Germinal center (tissue), 1 donor: ENCODE data around the gene ZNF674.
"Not testable (repeated sequence)": the region's sequence is repeated elsewhere in the genome, so short reads cannot be mapped to it uniquely, and the experiment has no call there.

Source experiments
- DNase-seq: peaks from one replicate; pipeline ENCODE4 v3.0.0; 2012; ENCODE audit warnings: mixed read lengths, low spot score

The ZNF674 gene

DNA sequence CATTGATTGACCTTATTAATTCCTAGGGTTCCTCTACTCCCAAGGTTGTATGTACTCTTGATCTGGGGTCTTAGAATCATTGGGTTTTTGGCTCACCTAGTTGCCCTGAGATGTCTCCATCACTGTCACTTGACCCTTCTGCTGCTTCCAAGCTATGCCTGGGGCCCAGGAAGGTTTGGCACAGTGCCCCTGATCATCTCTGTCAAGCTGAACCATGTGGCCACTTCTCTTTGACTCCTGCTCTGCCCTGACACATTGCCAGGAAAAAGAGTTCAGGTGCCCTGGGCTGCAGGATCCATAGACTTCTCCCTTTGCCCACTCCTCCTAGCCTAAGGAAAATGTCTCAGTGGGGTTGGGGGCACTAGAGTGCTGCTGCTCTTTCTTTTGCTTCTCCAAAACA, 24.4 kb upstream of the ZNF674 start:
- no peak for DNase-seq

DNA sequence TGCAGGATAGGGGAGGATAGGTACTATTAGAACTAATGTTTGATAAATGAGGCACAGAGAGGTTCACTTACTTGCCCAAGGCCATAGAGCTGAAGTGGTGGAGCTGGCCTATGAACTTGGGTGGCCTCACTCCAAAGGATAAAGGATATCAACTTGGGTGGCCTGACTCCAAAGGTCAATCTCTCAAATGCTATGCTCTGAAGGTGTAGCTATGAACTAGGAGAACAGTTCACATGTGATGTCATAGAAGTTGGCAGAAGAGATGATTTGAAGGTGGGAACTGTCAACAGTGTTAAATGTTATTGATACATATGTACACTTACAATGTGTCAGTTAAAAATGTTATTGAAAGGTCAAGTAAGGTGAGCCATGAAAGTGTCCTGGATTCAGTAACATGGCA, 22.2 kb upstream of the ZNF674 start:
- no peak for DNase-seq

DNA sequence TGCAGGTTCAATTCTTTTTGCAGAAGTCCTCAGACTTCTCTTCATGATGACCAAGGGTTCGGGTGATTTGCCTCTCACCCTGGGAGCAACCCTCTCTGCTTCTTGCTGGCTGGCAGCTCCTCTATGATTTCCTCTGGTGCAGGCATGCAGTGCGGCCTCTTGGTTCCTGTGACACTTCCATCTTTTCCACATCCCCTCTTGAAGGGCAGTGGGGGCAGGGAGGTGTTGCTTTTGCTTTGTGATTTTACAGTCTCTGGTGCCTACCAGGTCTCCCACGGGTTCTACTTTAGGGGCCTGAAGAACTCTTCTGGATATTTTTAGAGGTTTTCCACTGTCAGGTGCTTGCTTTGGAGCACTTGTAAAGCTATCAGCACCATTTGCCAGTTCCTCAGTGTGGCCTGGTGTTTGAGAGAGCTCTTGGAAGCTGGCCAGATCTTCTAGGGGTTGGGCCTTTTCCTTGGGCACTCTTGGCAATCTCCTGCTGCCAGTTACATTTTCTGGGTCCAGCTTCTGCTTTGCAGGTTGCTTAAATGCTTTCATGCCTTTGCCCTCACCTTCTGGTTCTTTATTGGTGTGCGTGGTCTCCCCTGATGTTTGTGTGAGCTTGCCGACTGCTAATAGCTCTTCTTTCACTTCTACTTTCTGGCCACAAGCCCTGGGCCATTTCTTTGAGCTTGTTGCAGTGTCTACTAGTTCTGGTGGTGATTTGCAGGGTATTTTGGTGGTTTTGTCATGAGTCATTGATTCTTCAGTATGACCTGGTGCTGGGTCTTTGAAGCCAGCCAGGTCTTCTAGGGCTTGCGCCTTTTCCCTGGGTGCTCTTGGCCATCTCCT, 16.8 kb upstream of the ZNF674 start:
- peak; percentile 34 for DNase-seq

DNA sequence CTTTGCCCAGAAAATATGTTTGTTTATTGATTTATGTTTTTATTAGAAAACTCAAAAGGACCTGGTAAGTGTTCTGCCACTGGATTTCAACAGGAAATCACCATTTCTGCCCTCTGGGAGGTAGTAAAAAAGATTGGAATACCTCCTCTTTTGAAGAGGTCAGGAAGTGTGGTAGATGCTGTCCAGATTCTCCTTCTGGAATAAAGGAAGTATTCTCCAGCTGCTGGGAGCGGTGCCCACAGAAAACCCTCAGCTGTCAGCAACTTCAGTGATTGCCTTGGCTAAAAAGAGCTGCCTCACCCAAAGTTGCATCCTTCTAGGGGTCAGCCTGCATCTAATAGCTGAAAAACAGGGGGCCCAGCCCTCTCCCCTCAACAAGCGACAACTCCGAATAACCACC, 13.8 kb upstream of the ZNF674 start:
- no peak for DNase-seq

DNA sequence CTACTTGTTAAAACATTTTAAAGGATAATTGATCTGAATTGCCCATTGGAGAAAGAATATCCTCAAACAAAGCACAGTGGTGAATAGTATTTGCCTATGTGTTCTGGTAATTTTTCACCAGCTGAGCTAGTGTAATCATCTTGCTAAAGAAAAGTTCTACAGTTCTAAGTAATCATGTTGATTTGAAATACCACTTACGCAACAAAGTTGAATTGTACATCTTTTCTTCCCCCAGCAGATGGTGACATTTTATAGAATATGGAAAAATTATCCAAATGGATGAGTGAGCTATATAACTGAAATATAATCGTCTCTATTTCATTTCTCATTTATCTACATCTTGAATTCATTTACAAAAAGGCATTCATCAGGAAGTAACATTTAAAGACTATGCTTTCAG, 9.7 kb upstream of the ZNF674 start:
- DNase-seq = no peak

DNA sequence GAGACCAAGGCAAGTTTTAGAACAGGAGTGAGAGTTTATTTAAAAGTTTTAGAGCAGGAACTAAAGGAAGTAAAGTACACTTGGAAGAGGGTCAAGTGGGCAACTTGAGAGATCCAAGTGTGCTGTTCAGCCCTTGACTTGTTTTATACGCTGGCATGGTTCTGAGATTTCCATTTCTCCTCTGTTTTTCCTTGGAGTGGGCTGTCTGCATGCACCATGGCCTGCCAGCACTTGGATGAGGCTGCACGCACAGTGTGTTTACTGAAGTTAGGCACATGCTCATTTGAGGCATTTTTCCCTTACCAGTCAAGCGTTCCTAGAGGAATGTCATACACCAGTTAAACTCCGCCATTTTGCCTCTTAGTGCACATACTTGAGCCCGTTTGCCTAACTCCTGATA, 8.7 kb upstream of the ZNF674 start:
- no peak for DNase-seq

DNA sequence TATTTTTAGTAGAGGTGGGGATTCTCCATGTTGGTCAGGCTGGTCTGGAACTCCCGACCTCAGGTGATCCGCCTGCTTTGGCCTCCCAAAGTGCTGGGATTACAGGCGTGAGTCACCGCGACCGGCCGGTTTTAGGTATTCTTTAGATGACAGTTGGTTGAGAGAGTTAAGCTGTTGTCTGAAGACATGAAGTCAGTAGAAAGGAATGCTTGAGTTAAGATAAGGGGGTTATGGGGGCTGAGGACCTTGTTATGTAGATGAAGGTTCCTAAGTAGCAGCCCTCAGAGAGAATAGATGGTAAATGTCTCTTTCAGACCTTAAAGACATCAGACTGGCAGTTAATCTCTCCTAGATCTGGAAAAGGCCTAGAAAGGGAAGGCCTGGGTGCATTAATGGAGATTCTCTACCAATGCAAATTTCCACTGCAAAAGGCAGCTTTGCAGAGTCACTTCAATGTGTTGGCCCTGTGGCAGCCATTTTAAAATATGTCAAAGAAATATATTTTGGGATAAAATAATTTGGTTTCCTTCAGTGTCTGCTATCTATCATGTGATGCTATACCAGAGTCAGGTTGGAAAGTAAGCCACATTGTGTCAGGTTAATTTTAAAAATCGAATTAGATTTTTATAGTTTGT, 6.4 kb upstream of the ZNF674 start:
- no peak for DNase-seq

DNA sequence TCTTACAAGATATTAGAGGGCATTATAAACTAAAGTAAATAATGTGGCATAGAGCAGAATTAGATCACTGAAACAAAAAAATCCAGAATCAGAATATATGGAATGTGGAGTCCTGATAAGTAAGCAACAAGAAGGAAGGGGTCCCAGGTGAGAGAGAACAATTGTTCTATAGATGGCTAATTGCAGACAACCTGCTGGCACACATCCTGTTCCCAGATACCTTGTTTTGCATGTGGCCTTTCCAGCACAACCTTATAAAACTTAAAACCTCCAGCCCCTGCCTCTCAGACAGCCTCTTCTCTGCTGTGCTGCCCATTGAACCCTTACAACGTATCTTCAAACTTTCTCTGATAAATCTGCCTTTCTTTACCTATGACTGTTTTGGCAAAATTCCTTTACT, 4.7 kb upstream of the ZNF674 start:
- DNase-seq = no peak

DNA sequence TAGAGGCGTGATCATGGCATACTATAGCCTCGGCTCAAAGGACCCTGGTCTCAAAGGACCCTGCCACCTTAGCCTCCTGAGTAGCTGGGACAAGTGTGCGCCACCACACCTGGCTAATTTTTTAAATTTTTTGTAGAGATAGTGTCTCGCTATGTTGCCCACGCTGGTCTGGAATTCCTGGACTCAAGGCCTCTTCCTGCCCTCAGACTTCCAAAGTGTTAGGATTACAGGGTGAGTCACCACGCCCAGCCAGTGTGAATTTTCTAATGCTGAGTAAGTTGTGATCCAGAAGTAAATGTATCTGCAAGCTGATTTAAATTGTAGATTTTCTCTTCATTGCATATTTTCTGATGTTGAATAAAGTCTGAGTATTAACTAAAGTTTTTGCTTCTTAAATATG, 2.6 kb upstream of the ZNF674 start:
- DNase-seq = no peak

DNA sequence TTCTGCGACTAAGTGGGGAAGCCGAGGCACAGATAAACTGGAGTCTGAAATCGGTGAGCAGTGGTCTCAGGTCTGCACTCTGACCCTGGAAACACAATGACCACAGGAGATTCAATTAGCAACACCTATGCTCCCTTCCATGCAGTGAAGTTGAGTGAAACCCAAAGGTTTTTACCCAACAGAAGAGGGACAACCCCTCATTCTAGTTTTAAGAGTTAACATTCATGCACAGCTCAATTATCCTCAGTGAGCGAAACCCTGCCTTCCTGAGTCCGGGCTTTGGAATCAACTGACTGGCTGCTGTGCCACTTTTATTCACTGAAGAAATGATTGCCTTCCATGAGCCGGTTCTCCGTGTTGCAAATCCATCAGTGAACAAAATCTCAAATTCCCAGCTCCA, 694 bp downstream of the ZNF674 start:
- not testable (repeated sequence) for DNase-seq

DNA sequence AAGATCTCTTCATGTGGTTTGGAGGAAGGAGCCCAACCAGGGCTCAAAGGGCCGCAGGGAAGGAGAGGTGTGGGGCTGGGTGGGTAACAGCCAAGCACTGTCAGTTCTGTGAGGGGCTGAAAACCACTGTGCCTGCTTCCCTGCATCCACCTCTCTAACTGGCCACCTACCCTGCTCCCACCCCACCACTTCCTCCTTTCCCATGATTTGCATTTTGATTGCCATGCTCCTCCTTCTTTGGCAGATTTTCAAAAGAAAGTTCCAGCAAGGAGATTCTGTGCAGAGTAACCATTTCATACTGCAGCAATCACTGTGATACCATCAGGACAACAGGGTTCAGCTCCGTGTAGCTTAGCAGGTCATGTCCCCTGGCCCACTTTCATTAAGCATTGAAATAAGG, 1.8 kb downstream of the ZNF674 start:
- no peak for DNase-seq

DNA sequence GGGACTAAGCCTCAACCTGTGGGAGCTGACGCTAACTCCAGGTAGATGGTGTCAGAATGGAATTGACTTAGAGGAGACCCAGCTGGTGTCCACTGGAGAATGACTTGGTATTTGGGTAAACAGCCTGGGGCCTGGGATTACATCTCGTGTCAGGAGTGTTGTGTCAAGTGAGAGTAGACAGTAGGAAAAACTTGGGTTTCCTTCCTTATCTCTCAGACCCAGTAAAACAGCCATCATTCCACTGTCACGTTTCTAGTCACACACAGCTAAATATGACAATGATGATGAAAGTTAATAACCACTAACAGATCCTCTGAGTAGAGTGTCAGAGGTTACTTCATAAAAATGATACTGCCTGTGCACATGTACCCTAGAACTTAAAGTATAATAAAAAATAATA, 13.8 kb downstream of the ZNF674 start:
- no peak for DNase-seq

DNA sequence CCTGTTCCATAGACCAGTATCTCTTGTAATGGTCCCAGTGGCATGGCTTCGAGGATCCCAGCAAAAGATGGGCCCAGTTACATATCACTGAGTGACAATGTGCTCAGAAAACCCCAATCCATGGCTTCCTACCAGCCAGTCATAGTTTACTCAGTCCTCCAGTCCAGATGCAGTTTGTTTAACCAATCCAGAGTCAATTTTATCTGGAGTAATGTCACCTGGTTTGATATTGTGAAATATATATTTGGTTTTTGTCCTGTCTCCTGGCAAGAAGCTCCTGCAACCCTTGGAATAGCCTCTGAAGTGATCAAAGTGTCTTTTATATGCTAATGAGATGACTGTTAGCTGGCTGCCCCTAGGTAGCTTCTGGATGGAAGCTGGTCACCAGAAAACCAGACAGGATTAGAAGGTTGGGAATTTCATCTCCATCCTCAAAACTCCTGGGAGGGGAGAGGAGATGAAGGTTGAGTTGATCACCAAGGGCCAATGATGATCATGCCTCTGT, 14.8 kb downstream of the ZNF674 start:
- not testable (repeated sequence) for DNase-seq

DNA sequence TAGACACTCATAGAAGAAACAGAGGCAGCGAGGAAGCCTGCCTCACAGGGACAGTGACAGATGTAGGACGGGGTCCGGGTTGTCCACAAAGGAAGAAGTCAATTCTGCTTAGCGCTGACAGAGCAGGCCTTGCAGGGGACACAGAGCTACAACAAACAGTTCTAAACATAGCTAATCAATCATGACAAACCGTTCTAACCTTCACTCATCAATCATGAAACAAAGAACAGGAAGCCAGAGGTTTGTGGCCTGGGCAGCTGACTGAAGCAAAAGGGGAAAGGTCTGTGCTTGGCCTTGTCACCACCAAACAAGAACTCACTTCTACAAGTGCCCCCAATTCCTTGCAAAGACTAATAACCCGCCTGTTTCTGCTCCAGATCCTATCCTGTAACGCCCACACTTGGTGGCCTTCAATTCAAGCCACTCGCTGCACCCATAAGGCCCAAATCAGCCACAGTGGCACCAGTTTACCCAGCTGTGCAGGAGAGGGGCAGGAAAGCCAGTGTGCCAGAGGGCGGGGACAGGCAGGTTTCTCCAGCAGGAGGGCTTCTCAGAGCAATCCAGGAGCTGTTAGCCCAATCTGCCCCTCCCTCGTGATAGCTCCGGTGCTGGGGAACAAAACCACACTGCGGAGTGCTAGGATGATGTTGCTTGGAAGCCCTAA, 15.3 kb downstream of the ZNF674 start:
- DNase-seq = not testable (repeated sequence)

DNA sequence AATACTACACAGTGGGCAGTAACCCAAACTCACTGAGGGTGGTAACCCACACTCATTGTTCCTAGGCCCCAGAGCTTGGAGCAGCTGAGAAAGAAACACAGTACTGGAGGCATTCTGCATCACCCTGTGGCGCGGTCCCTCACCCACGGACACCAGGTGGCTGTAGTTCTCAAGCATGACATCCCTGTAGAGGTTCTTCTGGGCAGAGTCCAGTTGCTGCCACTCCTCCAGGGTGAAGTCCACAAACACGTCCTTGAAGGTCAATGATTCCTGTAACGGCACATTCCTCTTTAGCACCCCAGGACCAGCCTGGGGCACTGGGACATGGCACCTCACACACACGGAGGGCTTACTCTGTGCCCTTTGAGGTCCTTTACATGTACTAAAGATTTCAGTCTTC, 16.6 kb downstream of the ZNF674 start:
- not testable (repeated sequence) for DNase-seq

DNA sequence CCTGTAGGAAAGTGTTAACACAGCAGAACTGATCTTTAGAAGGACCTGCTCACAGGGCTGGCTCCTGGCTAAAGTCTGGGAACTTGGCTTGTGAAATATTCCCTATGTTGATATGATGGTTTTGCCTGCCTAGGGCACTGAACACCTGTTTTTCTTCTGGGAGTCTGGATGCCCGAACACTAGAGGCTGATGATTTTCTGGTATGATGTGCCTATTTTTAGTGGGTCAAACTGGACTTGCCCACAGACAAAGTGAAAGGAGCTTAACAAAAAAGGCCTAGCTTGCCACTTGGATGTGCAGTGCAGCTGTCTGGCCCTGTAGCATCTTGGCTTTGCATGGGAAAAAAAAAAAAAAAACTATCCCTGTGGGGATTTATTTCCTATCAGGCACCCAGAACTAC, 39.1 kb downstream of the ZNF674 start:
- no peak for DNase-seq

DNA sequence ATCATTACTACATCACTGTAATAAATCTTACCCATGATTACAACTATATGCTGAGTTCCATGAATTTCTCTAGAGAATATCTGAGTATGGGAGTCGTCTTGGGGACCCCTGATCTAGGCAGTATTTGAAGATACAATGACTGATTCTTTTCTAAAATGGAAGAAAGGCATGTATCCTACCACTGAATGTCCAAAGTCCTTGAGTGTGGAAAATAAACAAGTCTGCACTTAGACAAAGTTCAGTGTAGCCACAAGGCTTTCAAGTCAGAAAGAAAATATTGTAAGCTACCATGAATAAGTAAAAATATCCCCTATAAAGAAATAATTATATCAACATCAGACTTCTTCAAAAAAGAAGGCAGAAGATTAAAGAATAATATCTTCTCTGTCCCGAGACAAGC, 42.4 kb downstream of the ZNF674 start:
- no peak for DNase-seq

DNA sequence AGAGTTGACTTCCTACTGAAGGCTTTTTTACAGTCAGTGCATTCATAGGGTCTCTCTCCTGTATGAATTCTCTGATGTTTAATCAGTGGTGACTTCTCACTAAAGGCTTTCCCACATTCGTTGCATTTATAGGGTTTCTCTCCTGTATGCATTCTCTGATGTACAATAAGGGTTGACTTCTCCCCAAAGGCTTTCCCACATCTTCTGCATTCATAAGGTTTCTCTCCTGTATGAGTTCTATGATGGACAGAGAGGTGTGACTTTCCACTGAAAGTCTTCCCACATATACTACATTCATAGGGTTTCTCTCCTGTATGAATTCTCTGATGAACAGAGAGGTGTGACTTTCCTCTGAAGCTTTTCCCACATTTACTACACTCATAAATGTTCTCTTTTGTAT, 45.2 kb downstream of the ZNF674 start:
- DNase-seq = no peak

DNA sequence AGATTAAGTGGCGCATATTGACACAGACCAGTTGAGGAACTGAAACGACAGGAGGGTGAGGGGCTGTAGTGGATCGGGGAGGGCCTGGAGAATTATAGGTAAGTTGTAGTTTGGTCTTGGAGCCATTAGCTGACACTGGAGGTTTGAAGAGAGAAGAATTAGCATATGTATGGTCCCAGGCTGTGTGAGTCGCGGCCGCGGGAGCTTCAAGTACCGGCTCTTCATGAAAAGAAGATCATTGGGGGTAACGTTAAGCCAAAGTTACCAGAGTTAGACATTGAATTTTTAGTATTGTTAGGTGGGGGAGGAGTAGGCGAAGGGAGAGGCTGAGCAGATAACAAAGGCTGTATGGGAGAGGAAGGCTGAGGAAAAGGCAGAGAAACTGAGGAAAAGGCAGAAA, 56.5 kb downstream of the ZNF674 start:
- DNase-seq = no peak

DNA sequence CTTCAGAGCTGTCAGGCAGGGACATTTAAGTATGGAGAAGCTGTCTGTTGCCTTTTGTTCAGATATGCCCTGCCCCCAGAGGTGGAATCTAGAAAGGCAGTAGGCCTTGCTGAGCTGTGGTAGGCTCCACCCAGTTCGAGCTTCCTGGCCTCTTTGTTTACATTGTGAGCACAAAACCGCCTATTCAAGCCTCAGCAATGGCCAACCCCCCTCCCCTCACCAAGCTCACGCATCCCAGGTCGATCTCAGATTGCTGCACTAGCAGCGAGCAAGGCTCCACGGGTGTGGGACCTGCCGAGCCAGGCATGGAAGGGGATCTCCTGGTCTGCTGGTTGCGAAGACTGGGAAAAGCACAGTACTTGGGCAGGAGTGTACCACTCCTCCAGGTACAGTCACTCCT, 59.3 kb downstream of the ZNF674 start:
- DNase-seq = no peak

DNA sequence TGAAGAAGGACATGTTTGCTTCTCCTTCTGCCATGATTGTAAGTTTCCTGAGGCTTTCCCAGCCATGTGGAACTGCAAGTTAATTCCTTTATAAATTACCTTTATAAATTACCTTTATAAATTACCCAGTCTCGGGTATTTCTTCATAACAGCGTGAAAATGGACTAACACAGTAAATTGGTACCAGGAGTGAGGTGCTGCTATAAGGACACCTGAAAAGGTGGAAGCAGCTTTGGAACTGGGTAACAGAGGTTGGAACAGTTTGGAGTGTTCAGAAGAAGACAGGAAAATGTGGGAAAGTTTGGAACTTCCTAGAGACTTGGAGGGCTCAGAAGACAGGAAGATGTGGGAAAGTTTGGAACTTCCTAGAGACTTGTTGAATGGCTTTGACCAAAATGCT, 66.6 kb downstream of the ZNF674 start:
- not testable (repeated sequence) for DNase-seq

DNA sequence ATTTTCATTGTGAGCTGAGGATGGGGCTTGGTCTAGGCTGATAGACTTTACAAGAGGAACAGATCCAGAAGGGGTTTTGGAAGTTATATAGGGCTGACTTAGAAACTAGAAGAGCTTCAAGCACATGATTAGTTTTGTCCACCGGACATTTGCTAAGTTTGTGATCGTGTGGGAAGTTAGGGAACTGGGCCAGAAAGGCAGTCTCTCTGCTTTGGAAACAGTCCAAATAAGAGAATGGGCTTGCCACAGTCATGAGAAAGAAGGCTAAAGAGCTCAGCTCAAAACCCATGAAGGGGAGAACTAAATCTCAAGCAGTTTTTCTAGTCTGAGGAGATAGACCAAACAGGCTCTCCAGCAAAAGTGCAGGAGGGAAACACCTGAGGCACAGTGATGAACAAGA, 67.8 kb downstream of the ZNF674 start:
- no peak for DNase-seq

DNA sequence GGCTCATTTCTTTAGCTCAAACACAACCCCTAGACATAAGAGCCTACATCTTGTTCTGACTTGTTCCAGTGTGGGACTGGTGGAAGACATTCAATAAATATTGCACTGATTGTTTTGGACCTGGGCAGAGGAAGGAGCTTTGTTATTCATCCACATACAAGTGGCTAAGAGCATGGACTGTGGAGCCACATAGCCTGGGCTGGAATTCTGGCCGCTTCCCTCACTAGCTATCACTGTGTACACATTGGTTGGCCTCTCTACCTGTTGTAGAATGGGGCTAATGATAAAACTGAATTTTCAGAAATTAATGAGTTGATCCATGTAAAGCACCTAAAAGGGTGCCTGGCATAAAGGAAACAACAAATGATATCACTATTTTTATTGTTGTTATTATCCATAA, 80.0 kb downstream of the ZNF674 start:
- DNase-seq = no peak
